Neural cell (in vitro differentiated cells): Measurements from ENCODE around the gene DOCK4. TPM values are rescaled to one million over a fixed set of nuclear protein-coding genes. Genes with fewer than 3 reads are reported as not detected.

Experiments
- H2AFZ ChIP-seq: fragments of 200-600, 300-800 bp; sonication (generic), shearing (Covaris generic); 2 replicates; pipeline ENCODE4 v1.6.0; 2014; ENCODE audit warnings: low read depth, mild to moderate bottlenecking, antibody characterized with exemption, low read length, moderate library complexity
- H3F3A ChIP-seq: fragments of 200-600 bp; shearing (Covaris generic); 2 replicates; pipeline ENCODE4 v1.6.1; 2016; ENCODE audit warnings: mild to moderate bottlenecking, moderate library complexity, mixed read lengths, antibody characterized with exemption, low read length; ENCODE audit not compliant: insufficient read depth, poor library complexity, severe bottlenecking
- H3K27ac ChIP-seq: fragments of 200-600, 300-800 bp; sonication (generic), shearing (Covaris generic); 2 replicates; pipeline ENCODE4 v1.5.1; 2014; ENCODE audit warnings: mild to moderate bottlenecking, low read length, moderate library complexity
- H3K27me3 ChIP-seq: fragments of 300-800, 200-600 bp; sonication (generic), shearing (Covaris generic); 2 replicates; pipeline ENCODE4 v1.6.0; 2014; ENCODE audit warnings: mild to moderate bottlenecking, low read depth, low read length, moderate library complexity; ENCODE audit not compliant: insufficient read depth
- H3K36me3 ChIP-seq: fragments of 300-800, 200-600 bp; sonication (generic), shearing (Covaris generic); 2 replicates; pipeline ENCODE4 v1.5.1; 2014; ENCODE audit warnings: mild to moderate bottlenecking, antibody characterized with exemption, low read length, moderate library complexity; ENCODE audit not compliant: insufficient read depth
- H3K4me2 ChIP-seq: fragments of 300-800, 200-600 bp; sonication (generic), shearing (Covaris generic); 2 replicates; pipeline ENCODE4 v1.6.0; 2014; ENCODE audit warnings: mild to moderate bottlenecking, low read length
- H3K4me3 ChIP-seq: fragments of 300-800, 200-600 bp; sonication (generic), shearing (Covaris generic); 2 replicates; pipeline ENCODE4 v1.5.1; 2014; ENCODE audit warnings: mild to moderate bottlenecking, low read length, moderate library complexity
- H3K79me2 ChIP-seq: fragments of 200-600 bp; shearing (Covaris generic); replicated peaks from 2 replicates; pipeline ENCODE4 v1.6.0; 2014; ENCODE audit warnings: mild to moderate bottlenecking, low read length, moderate library complexity; ENCODE audit not compliant: insufficient read depth
- H3K9ac ChIP-seq: fragments of 300-800, 200-600 bp; sonication (generic), shearing (Covaris generic); 2 replicates; pipeline ENCODE4 v1.6.1; 2016; ENCODE audit warnings: mild to moderate bottlenecking, low read length, mixed read lengths
- H3K9me2 ChIP-seq: fragments of 200-600 bp; shearing (Covaris generic); 2 replicates; pipeline ENCODE4 v1.6.1; 2016; ENCODE audit warnings: mild to moderate bottlenecking, low read length, mixed read lengths; ENCODE audit not compliant: insufficient read depth
- H3K9me3 ChIP-seq: fragments of 200-600, 300-800 bp; sonication (generic), shearing (Covaris generic); 2 replicates; pipeline ENCODE4 v1.6.1; 2016; ENCODE audit warnings: mild to moderate bottlenecking, mixed run types, low read length, moderate library complexity, mixed read lengths
- H4K20me1 ChIP-seq: fragments of 200-600 bp; shearing (Covaris generic); 2 replicates; pipeline ENCODE4 v1.6.1; 2016; ENCODE audit warnings: mild to moderate bottlenecking, mixed run types; ENCODE audit not compliant: insufficient read depth
- EP300 ChIP-seq: fragments of 450-650 bp; conservative IDR thresholded peaks from 2 replicates; pipeline ENCODE4 v1.6.1; 2014; ENCODE audit warnings: antibody characterized with exemption, mild to moderate bottlenecking, moderate library complexity; ENCODE audit not compliant: poor library complexity, severe bottlenecking
- EZH2 ChIP-seq: fragments of 200-600, 300-800 bp; shearing (Covaris generic), sonication (generic); IDR thresholded peaks from 2 replicates; pipeline ENCODE4 v1.6.1; 2014; ENCODE audit warnings: antibody characterized with exemption, low read length, borderline replicate concordance, mild to moderate bottlenecking; ENCODE audit not compliant: insufficient read depth, poor library complexity, severe bottlenecking
- MXI1 ChIP-seq: fragments of 450-650 bp; conservative IDR thresholded peaks from 2 replicates; pipeline ENCODE4 v1.6.1; 2014; ENCODE audit warnings: antibody characterized with exemption, mild to moderate bottlenecking; ENCODE audit not compliant: poor library complexity, severe bottlenecking
- POLR2AphosphoS5 ChIP-seq: IDR thresholded peaks from 2 replicates; pipeline ENCODE4 v1.6.1; 2012
- RAD21 ChIP-seq: fragments of 450-650 bp; conservative IDR thresholded peaks from 2 replicates; pipeline ENCODE4 v1.6.1; 2014; ENCODE audit warnings: antibody characterized with exemption, mild to moderate bottlenecking, moderate library complexity
- SMC3 ChIP-seq: fragments of 450-650 bp; conservative IDR thresholded peaks from 2 replicates; pipeline ENCODE4 v1.6.1; 2014; ENCODE audit warnings: antibody characterized with exemption, mild to moderate bottlenecking, moderate library complexity; ENCODE audit not compliant: poor library complexity
- TAF1 ChIP-seq: IDR thresholded peaks from 2 replicates; pipeline ENCODE4 v1.6.1; 2012; ENCODE audit warnings: low read depth
- polyA plus RNA-seq: library from polyadenylated mRNA; depleted of rRNA; stranded (reverse); fragments of >200 nt; gene quantifications from 2 replicates; pipeline ENCODE4 v1.2.3, GENCODE V29; 2014
- TF ChIP-seq, protein P1 (sequence below): fragments of 450-650 bp; IDR thresholded peaks from 2 replicates; pipeline ENCODE4 v1.5.1; 2014; ENCODE audit warnings: antibody characterized with exemption, mild to moderate bottlenecking, moderate library complexity; ENCODE audit not compliant: poor library complexity, severe bottlenecking
- TF ChIP-seq, protein P2 (sequence below): IDR thresholded peaks from 2 replicates; pipeline ENCODE4 v1.6.1; 2012; ENCODE audit warnings: borderline replicate concordance

Gene DOCK4
- polyA plus RNA-seq, 1 donor from 2014 or later = 28.1 TPM

GRCh38 chr7:111678281-111678680 is 527.9 kb downstream of the DOCK4 start:
- Histone ChIP-seq H3K9me2 (no peaks in the 10 kb centered on the region), H3K79me2 (no peaks in the 10 kb centered on the region), H3K27ac (no peak overlapping the region), H4K20me1 (no peaks in the 10 kb centered on the region), H3K36me3 (no peaks in the 10 kb centered on the region), H3K4me2 (no peak overlapping the region), H2AFZ (no peak overlapping the region), H3F3A (no peaks in the 10 kb centered on the region), H3K9me3 (no peaks in the 10 kb centered on the region), H3K27me3 (no peaks in the 10 kb centered on the region), H3K9ac (no peak overlapping the region), H3K4me3 (no peak overlapping the region)
- TF ChIP-seq, protein P1, sequence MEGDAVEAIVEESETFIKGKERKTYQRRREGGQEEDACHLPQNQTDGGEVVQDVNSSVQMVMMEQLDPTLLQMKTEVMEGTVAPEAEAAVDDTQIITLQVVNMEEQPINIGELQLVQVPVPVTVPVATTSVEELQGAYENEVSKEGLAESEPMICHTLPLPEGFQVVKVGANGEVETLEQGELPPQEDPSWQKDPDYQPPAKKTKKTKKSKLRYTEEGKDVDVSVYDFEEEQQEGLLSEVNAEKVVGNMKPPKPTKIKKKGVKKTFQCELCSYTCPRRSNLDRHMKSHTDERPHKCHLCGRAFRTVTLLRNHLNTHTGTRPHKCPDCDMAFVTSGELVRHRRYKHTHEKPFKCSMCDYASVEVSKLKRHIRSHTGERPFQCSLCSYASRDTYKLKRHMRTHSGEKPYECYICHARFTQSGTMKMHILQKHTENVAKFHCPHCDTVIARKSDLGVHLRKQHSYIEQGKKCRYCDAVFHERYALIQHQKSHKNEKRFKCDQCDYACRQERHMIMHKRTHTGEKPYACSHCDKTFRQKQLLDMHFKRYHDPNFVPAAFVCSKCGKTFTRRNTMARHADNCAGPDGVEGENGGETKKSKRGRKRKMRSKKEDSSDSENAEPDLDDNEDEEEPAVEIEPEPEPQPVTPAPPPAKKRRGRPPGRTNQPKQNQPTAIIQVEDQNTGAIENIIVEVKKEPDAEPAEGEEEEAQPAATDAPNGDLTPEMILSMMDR = no peak
- TF ChIP-seq RAD21 = no peak
- TF ChIP-seq EP300 = no peak
- TF ChIP-seq, protein P2, sequence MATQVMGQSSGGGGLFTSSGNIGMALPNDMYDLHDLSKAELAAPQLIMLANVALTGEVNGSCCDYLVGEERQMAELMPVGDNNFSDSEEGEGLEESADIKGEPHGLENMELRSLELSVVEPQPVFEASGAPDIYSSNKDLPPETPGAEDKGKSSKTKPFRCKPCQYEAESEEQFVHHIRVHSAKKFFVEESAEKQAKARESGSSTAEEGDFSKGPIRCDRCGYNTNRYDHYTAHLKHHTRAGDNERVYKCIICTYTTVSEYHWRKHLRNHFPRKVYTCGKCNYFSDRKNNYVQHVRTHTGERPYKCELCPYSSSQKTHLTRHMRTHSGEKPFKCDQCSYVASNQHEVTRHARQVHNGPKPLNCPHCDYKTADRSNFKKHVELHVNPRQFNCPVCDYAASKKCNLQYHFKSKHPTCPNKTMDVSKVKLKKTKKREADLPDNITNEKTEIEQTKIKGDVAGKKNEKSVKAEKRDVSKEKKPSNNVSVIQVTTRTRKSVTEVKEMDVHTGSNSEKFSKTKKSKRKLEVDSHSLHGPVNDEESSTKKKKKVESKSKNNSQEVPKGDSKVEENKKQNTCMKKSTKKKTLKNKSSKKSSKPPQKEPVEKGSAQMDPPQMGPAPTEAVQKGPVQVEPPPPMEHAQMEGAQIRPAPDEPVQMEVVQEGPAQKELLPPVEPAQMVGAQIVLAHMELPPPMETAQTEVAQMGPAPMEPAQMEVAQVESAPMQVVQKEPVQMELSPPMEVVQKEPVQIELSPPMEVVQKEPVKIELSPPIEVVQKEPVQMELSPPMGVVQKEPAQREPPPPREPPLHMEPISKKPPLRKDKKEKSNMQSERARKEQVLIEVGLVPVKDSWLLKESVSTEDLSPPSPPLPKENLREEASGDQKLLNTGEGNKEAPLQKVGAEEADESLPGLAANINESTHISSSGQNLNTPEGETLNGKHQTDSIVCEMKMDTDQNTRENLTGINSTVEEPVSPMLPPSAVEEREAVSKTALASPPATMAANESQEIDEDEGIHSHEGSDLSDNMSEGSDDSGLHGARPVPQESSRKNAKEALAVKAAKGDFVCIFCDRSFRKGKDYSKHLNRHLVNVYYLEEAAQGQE = no peak
- TF ChIP-seq POLR2AphosphoS5 = no peak
- no peak for TF ChIP-seq TAF1

- Histone ChIP-seq H3K27ac (no peak overlapping the region), H3K9me2 (no peaks in the 10 kb centered on the region), H3K9ac (no peak overlapping the region), H4K20me1 (no peaks in the 10 kb centered on the region), H2AFZ (no peak overlapping the region), H3K27me3 (no peaks in the 10 kb centered on the region), H3K4me3 (no peak overlapping the region), H3F3A (no peaks in the 10 kb centered on the region), H3K9me3 (no peaks in the 10 kb centered on the region), H3K36me3 (no peaks in the 10 kb centered on the region), H3K4me2 (no peak overlapping the region), H3K79me2 (no peaks in the 10 kb centered on the region)
- TF ChIP-seq POLR2AphosphoS5 (no peak), EZH2 (no peak), MXI1 (no peak), SMC3 (no peak), RAD21 (no peak), EP300 (no peak), TAF1 (no peak)
- TF ChIP-seq, protein P2 = no peak
- TF ChIP-seq, protein P1 = no peak
Observed at GRCh38 chr7:111677848-111678247, 528.4 kb downstream of the DOCK4 start.
